Osteoblast (primary cell): Measurements from ENCODE around the gene GUF1. TPM values are rescaled to one million over a fixed set of nuclear protein-coding genes. Genes with fewer than 3 reads are reported as not detected.

Experiments
- DNase-seq: peaks from one replicate; pipeline ENCODE4 v3.0.0; 2011; ENCODE audit warnings: low spot score, mixed read lengths; ENCODE audit not compliant: insufficient read length; ENCODE audit errors: missing footprints
- H2AFZ ChIP-seq: 2 replicates; pipeline ENCODE4 v1.6.0; 2011; ENCODE audit warnings: mild to moderate bottlenecking, low read length
- H3K27ac ChIP-seq: 2 replicates; pipeline ENCODE4 v1.5.1; 2011; ENCODE audit warnings: mild to moderate bottlenecking, low read depth, low read length, moderate library complexity
- H3K27me3 ChIP-seq: 2 replicates; pipeline ENCODE4 v1.6.0; 2012; ENCODE audit warnings: mild to moderate bottlenecking, control low read depth, inconsistent platforms, low read length, moderate library complexity; ENCODE audit not compliant: insufficient read depth
- H3K36me3 ChIP-seq: 2 replicates; pipeline ENCODE4 v1.5.1; 2011; ENCODE audit warnings: mild to moderate bottlenecking, low read length, control low read depth, moderate library complexity; ENCODE audit not compliant: insufficient read depth
- H3K4me1 ChIP-seq: 2 replicates; pipeline ENCODE4 v1.5.1; 2011; ENCODE audit warnings: mild to moderate bottlenecking, low read length, control low read depth, moderate library complexity; ENCODE audit not compliant: insufficient read depth
- H3K4me2 ChIP-seq: 2 replicates; pipeline ENCODE4 v1.6.0; 2011; ENCODE audit warnings: mild to moderate bottlenecking, low read length; ENCODE audit not compliant: insufficient read depth
- H3K4me3 ChIP-seq: fragments of 200-600 bp; sonication (generic); 3 replicates; pipeline ENCODE4 v1.5.1; 2012; ENCODE audit warnings: mild to moderate bottlenecking, low read length, inconsistent platforms; ENCODE audit not compliant: insufficient read depth
- H3K79me2 ChIP-seq: 2 replicates; pipeline ENCODE4 v1.6.0; 2012; ENCODE audit warnings: mild to moderate bottlenecking, low read length, control low read depth, inconsistent platforms; ENCODE audit not compliant: insufficient read depth
- H3K9me3 ChIP-seq: 2 replicates; pipeline ENCODE4 v1.5.1; 2011; ENCODE audit warnings: low read depth, low read length, control low read depth
- H4K20me1 ChIP-seq: 2 replicates; pipeline ENCODE4 v1.6.0; 2012; ENCODE audit warnings: mild to moderate bottlenecking, low read length, control low read depth; ENCODE audit not compliant: insufficient read depth
- total RNA-seq: library from RNA; depleted of rRNA; stranded (reverse); fragments of >200 nt; gene quantifications from 2 replicates; pipeline ENCODE4 v1.2.3, GENCODE V29; 2012
- TF ChIP-seq, protein P1 (sequence below): IDR thresholded peaks from 2 replicates; pipeline ENCODE4 v1.5.1; 2011; ENCODE audit warnings: mild to moderate bottlenecking, low read depth, low read length, moderate library complexity; ENCODE audit errors: extremely low read depth

GUF1 gene
- total RNA-seq, 1 donor: 18.5 TPM

DNA sequence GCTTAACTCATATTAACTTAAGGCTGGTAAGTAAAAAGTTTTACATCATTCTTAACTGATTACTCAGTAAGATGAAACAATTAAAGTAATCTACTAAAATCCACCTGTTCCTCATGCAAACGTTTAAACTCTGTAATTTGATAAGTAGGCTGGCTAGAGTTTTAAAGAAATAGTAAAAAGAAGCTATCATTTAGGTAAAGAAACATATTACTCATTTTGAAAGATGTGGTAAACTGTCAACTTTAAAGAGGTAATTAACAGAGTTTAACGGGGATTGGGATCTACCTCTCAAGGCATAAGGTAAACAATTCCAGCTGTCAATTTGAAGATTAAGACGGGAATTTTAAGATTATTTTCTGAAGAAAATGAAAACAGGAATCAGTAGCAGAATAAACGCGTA is 38.4 kb downstream of the GUF1 start:
- Histone ChIP-seq H3K79me2 (peaks cover 26% of the 10 kb centered on the region), H3K36me3 (no peaks in the 10 kb centered on the region), H4K20me1 (peaks cover 3% of the 10 kb centered on the region), H2AFZ (no peak overlapping the region), H3K9me3 (no peaks in the 10 kb centered on the region), H3K4me2 (no peak overlapping the region), H3K4me1 (no peaks in the 10 kb centered on the region), H3K4me3 (no peak overlapping the region), H3K27me3 (no peaks in the 10 kb centered on the region), H3K27ac (no peak overlapping the region)
- TF ChIP-seq, protein P1, sequence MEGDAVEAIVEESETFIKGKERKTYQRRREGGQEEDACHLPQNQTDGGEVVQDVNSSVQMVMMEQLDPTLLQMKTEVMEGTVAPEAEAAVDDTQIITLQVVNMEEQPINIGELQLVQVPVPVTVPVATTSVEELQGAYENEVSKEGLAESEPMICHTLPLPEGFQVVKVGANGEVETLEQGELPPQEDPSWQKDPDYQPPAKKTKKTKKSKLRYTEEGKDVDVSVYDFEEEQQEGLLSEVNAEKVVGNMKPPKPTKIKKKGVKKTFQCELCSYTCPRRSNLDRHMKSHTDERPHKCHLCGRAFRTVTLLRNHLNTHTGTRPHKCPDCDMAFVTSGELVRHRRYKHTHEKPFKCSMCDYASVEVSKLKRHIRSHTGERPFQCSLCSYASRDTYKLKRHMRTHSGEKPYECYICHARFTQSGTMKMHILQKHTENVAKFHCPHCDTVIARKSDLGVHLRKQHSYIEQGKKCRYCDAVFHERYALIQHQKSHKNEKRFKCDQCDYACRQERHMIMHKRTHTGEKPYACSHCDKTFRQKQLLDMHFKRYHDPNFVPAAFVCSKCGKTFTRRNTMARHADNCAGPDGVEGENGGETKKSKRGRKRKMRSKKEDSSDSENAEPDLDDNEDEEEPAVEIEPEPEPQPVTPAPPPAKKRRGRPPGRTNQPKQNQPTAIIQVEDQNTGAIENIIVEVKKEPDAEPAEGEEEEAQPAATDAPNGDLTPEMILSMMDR: no peak
- no peak for DNase-seq

DNA sequence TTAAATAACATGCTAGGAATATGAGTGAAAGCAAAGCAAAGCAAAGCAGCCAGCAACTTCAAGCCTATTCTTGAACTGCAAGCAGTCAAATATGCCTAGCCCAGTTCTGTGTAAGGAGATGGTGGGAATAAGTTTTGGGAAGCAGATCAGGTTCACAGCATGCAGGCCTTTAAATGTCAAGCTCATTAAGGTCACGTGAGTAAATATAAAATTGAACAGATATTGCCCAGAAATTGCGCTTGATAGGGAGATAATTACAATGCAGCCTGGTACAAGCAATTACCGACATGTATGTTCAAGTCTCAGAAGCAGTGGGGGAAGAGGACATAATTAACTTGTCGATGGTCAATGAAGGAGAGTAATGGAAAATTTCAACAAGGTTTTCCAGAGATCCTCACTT is 42.2 kb downstream of the GUF1 start:
- TF ChIP-seq, protein P1: no peak
- H4K20me1 ChIP-seq: peaks cover 11% of the 10 kb centered on the region
- H3K79me2 ChIP-seq: peaks cover 56% of the 10 kb centered on the region

DNA sequence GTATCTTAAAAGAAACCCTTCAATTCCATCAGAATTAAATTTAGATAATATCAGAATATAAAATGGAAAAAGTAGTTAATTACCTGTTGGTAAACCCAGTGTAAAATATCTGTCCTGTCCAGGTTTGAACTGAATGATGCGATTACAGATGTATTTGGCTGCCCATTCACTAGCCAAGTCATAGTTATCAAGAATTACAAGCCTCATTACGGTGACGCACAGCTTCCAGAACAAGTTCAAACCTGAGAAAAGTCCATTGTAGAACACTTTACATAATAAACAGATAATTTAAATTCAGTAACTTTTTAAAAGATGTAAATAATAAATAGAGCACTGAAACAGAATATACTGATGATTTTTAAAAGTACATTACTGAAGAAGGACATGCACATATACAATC is 43.8 kb downstream of the GUF1 start:
- DNase-seq: no peak
- no peaks in the 10 kb centered on the region for H3K36me3 ChIP-seq
- H2AFZ ChIP-seq: no peak overlapping the region
- TF ChIP-seq, protein P1: no peak
- H3K27ac ChIP-seq: no peak overlapping the region
- peaks cover 11% of the 10 kb centered on the region for H4K20me1 ChIP-seq
- no peak overlapping the region for H3K4me3 ChIP-seq
- peaks cover 65% of the 10 kb centered on the region for H3K79me2 ChIP-seq
- H3K9me3 ChIP-seq: no peaks in the 10 kb centered on the region
- no peak overlapping the region for H3K4me2 ChIP-seq
- H3K4me1 ChIP-seq: peaks cover 13% of the 10 kb centered on the region
- H3K27me3 ChIP-seq: no peaks in the 10 kb centered on the region

More for the DNA sequence above, 42.2 kb downstream of the GUF1 start:
- H3K4me2 ChIP-seq: no peak overlapping the region
- H3K27ac ChIP-seq: no peak overlapping the region
- H3K4me1 ChIP-seq: peaks cover 6% of the 10 kb centered on the region
- H2AFZ ChIP-seq: no peak overlapping the region
- H3K9me3 ChIP-seq: no peaks in the 10 kb centered on the region
- no peak for DNase-seq
- no peaks in the 10 kb centered on the region for H3K36me3 ChIP-seq
- H3K4me3 ChIP-seq: no peak overlapping the region
- H3K27me3 ChIP-seq: no peaks in the 10 kb centered on the region

DNA sequence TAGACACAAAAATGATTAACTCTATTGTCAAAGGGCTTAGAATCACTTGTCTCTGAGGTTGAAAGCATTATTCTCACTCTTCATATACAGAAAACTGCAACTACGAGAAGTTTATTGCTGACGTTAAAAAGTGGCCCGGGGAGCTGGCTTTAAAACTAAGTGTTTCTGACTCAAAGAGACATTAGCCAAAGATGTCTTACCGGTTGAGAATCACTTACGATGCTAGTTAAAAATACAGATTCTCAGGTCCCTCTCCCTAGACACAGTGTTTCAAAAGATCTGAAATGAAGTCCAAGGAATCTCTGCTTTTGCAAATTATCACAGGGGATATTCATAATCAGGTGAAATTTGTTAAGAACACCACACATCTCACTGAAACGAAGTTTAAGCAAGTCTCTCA is 46.9 kb downstream of the GUF1 start:
- TF ChIP-seq, protein P1: no peak
- Histone ChIP-seq H3K9me3 (no peaks in the 10 kb centered on the region), H2AFZ (peak overlapping the region; percentile 99), H4K20me1 (peaks cover 8% of the 10 kb centered on the region), H3K27ac (no peak overlapping the region), H3K4me2 (peak overlapping the region; percentile 96), H3K4me1 (peaks cover 14% of the 10 kb centered on the region), H3K4me3 (peak overlapping the region; percentile 94), H3K27me3 (no peaks in the 10 kb centered on the region), H3K36me3 (no peaks in the 10 kb centered on the region), H3K79me2 (peaks cover 56% of the 10 kb centered on the region)
- DNase-seq: peak; percentile 23
